Lung microvascular endothelial cell (primary cell): ENCODE results near the gene MAP3K7CL. TPM values are rescaled to one million over a fixed set of nuclear protein-coding genes. Genes with fewer than 3 reads are reported as not detected.

Source experiments
- total RNA-seq: library from RNA; depleted of rRNA; stranded (reverse); fragments of >200 nt; gene quantifications from 2 replicates; pipeline ENCODE4 v1.2.1, GENCODE V29; 2014

MAP3K7CL gene
- total RNA-seq, 1 donor from 2014 or later = 3.0 TPM

Other genes with a start within 250 kb of the MAP3K7CL start
- 13.3 and 16.5 TPM in 2 replicates for gene LTN1, start 137.8 kb upstream of the MAP3K7CL start, total RNA-seq
- 10.5 and 10.9 TPM in 2 replicates for gene RWDD2B, start 111.3 kb upstream of the MAP3K7CL start, total RNA-seq
- 17.4 and 21.4 TPM in 2 replicates for gene USP16, start 106.0 kb upstream of the MAP3K7CL start, total RNA-seq
- 171 and 200 TPM in 2 replicates for gene CCT8, start 57.0 kb upstream of the MAP3K7CL start, total RNA-seq
- 21.6 and 76.2 TPM in 2 replicates for gene BACH1, start 168.3 kb downstream of the MAP3K7CL start, total RNA-seq